KMS-11 (cell line): Measurements from ENCODE around the gene KISS1.
"Not testable (repeated sequence)": the region's sequence is repeated elsewhere in the genome, so short reads cannot be mapped to it uniquely, and the experiment has no call there.

ENCODE experiments used
- H2AFZ ChIP-seq: fragments of 200-600 bp; sonication (generic); 2 replicates; pipeline ENCODE4 v1.6.1; 2016; ENCODE audit warnings: antibody characterized with exemption, mixed run types, low read depth
- H3K27ac ChIP-seq: fragments of 200-600 bp; sonication (generic); 2 replicates; pipeline ENCODE4 v1.6.1; 2016; ENCODE audit warnings: mild to moderate bottlenecking, mixed run types
- H3K27me3 ChIP-seq: fragments of 200-600 bp; sonication (generic); 2 replicates; pipeline ENCODE4 v1.6.1; 2017; ENCODE audit warnings: mild to moderate bottlenecking, low read depth, mixed run types, moderate library complexity; ENCODE audit not compliant: insufficient read depth
- H3K36me3 ChIP-seq: fragments of 200-600 bp; sonication (generic); 2 replicates; pipeline ENCODE4 v1.6.1; 2017; ENCODE audit warnings: mild to moderate bottlenecking, mixed run types; ENCODE audit not compliant: insufficient read depth
- H3K4me1 ChIP-seq: fragments of 200-600 bp; sonication (generic); 2 replicates; pipeline ENCODE4 v1.6.1; 2016; ENCODE audit warnings: mild to moderate bottlenecking, low read depth, mixed run types; ENCODE audit not compliant: poor library complexity, severe bottlenecking
- H3K4me2 ChIP-seq: fragments of 200-600 bp; sonication (generic); 2 replicates; pipeline ENCODE4 v1.7.0; 2016; ENCODE audit warnings: mild to moderate bottlenecking, mixed run types
- H3K4me3 ChIP-seq: fragments of 200-600 bp; sonication (generic); IDR thresholded peaks from 2 replicates; pipeline ENCODE4 v1.6.1; 2017; ENCODE audit warnings: low read depth, low read length, mixed read lengths; ENCODE audit not compliant: insufficient read depth
- H3K79me2 ChIP-seq: fragments of 200-600 bp; sonication (generic); 2 replicates; pipeline ENCODE4 v1.6.1; 2016; ENCODE audit warnings: low read depth, mixed run types; ENCODE audit not compliant: insufficient read depth
- H3K9ac ChIP-seq: fragments of 200-600 bp; sonication (generic); 2 replicates; pipeline ENCODE4 v1.6.1; 2016; ENCODE audit warnings: mild to moderate bottlenecking, mixed run types
- H4K20me1 ChIP-seq: fragments of 200-600 bp; sonication (generic); 2 replicates; pipeline ENCODE4 v1.6.1; 2016; ENCODE audit warnings: mild to moderate bottlenecking, mixed run types; ENCODE audit not compliant: insufficient read depth
- CTCF ChIP-seq: fragments of 200-600 bp; sonication (generic); conservative IDR thresholded peaks from 2 replicates; pipeline ENCODE4 v1.6.1; 2017; ENCODE audit warnings: low read depth, mild to moderate bottlenecking, antibody characterized with exemption, low read length, moderate library complexity, mixed read lengths

KISS1 gene

GRCh38 chr1:204240233-204240632 is 43.9 kb upstream of the KISS1 start:
- peaks cover 4% of the 10 kb centered on the region; the same call in 1 of the 2 replicates for H3K27me3 ChIP-seq
- no peaks in the 10 kb centered on the region for H3K4me1 ChIP-seq
- no peak overlapping the region for H3K4me2 ChIP-seq
- no peak overlapping the region for H3K27ac ChIP-seq
- H3K36me3 ChIP-seq: no peaks in the 10 kb centered on the region
- H3K79me2 ChIP-seq: no peaks in the 10 kb centered on the region
- H3K9ac ChIP-seq: no peak overlapping the region
- H4K20me1 ChIP-seq: no peaks in the 10 kb centered on the region
- TF ChIP-seq CTCF: no peak
- H2AFZ ChIP-seq: no peak overlapping the region
- H3K4me3 ChIP-seq: no peak overlapping the region

GRCh38 chr1:204239401-204239800 is 43.1 kb upstream of the KISS1 start:
- H2AFZ ChIP-seq, H3K27me3 ChIP-seq, H3K9ac ChIP-seq, H4K20me1 ChIP-seq, H3K4me2 ChIP-seq, H3K4me1 ChIP-seq, H3K27ac ChIP-seq, H3K4me3 ChIP-seq, H3K79me2 ChIP-seq, H3K36me3 ChIP-seq: not testable (repeated sequence)

GRCh38 chr1:204238520-204238919 is 42.2 kb upstream of the KISS1 start:
- not testable (repeated sequence) for H3K27ac ChIP-seq, H2AFZ ChIP-seq, H3K27me3 ChIP-seq, H3K9ac ChIP-seq, H4K20me1 ChIP-seq, H3K4me2 ChIP-seq, H3K4me1 ChIP-seq, H3K4me3 ChIP-seq, H3K79me2 ChIP-seq, H3K36me3 ChIP-seq

GRCh38 chr1:204237515-204237914 is 41.2 kb upstream of the KISS1 start:
- H3K36me3 ChIP-seq, H4K20me1 ChIP-seq, H3K79me2 ChIP-seq, H3K27ac ChIP-seq, H3K4me3 ChIP-seq, H3K27me3 ChIP-seq, H2AFZ ChIP-seq, H3K4me2 ChIP-seq, H3K9ac ChIP-seq, H3K4me1 ChIP-seq: not testable (repeated sequence)

- no peak overlapping the region for H3K4me2 ChIP-seq
- no peak overlapping the region for H3K27ac ChIP-seq
- no peak overlapping the region for H3K4me3 ChIP-seq
- H3K27me3 ChIP-seq: no peaks in the 10 kb centered on the region
- no peaks in the 10 kb centered on the region for H4K20me1 ChIP-seq
- no peaks in the 10 kb centered on the region for H3K4me1 ChIP-seq
- no peak for TF ChIP-seq CTCF
- H3K79me2 ChIP-seq: no peaks in the 10 kb centered on the region
- no peak overlapping the region for H2AFZ ChIP-seq
- no peaks in the 10 kb centered on the region for H3K36me3 ChIP-seq
- no peak overlapping the region for H3K9ac ChIP-seq
These were observed 36.2 kb upstream of the KISS1 start for GRCh38 chr1:204232526-204232925.

- H3K27me3 ChIP-seq: no peaks in the 10 kb centered on the region
- no peaks in the 10 kb centered on the region for H4K20me1 ChIP-seq
- no peaks in the 10 kb centered on the region for H3K36me3 ChIP-seq
- H3K4me3 ChIP-seq: no peak overlapping the region
- no peaks in the 10 kb centered on the region for H3K4me1 ChIP-seq
- no peak overlapping the region for H3K4me2 ChIP-seq
- TF ChIP-seq CTCF: no peak
- H3K27ac ChIP-seq: no peak overlapping the region
- H3K79me2 ChIP-seq: no peaks in the 10 kb centered on the region
- H3K9ac ChIP-seq: no peak overlapping the region
- no peak overlapping the region for H2AFZ ChIP-seq
These were observed 33.9 kb upstream of the KISS1 start for GRCh38 chr1:204230211-204230610.
